ENCODE measurements around the gene NCAM2. TPM values are rescaled to one million over a fixed set of nuclear protein-coding genes. Genes with fewer than 3 reads are reported as not detected.

Gene NCAM2
- total and polyA plus RNA-seq, 11 donors, result 0.19 to 4.3 (median 2.9) TPM

DNA sequence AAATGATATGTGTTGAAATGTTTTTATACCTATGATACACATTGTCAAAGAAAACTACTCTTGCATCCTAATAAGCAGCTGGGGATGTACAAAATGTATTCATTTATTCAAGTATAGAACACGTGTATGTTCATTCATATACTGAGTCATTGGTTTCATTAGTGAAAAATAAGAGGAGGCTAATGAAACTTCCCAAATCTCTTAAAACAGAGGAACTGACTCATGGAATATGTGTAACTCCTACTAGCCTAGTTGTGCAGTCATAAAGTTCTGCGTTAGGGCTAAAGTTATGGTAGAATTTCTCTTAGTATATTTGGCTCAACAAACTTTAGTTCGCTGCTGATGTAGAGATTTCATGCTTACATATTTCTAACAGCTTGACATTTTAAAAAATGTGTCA, 441.6 kb downstream of the NCAM2 start:
- intact Hi-C loops (cut with DNase I), result no loop called here
- TF ChIP-seq, protein P1, sequence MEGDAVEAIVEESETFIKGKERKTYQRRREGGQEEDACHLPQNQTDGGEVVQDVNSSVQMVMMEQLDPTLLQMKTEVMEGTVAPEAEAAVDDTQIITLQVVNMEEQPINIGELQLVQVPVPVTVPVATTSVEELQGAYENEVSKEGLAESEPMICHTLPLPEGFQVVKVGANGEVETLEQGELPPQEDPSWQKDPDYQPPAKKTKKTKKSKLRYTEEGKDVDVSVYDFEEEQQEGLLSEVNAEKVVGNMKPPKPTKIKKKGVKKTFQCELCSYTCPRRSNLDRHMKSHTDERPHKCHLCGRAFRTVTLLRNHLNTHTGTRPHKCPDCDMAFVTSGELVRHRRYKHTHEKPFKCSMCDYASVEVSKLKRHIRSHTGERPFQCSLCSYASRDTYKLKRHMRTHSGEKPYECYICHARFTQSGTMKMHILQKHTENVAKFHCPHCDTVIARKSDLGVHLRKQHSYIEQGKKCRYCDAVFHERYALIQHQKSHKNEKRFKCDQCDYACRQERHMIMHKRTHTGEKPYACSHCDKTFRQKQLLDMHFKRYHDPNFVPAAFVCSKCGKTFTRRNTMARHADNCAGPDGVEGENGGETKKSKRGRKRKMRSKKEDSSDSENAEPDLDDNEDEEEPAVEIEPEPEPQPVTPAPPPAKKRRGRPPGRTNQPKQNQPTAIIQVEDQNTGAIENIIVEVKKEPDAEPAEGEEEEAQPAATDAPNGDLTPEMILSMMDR (IDR thresholded peaks at IDR 0.05), result no peak
- TF ChIP-seq POLR2A (IDR thresholded peaks at IDR 0.05), result no peak

DNA sequence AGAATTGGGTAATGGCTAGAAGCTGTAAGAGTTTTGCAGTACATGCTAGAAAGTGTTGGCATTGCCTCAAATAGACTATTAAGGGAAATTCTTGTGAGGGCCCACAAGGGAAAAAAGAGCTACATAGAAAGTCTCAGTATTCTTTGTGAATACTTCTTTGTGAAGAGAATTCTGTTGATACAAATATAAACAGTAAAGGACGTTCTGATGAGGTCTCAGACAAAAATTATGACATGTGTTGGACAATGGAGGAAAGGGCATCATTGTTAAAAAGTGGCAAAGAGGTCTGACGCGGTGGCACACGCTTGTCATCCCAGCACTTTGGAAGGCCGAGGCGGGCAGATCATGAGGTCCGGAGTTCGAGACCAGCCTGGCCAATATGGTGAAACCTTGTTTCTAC, 458.9 kb downstream of the NCAM2 start:
- 83 to 90% (median 86%) methylated on average over 8 of the region's 8 CpGs for WGBS, 4 donors
- TF ChIP-seq, protein P1 (IDR thresholded peaks at IDR 0.05), result no peak
- TF ChIP-seq POLR2A (IDR thresholded peaks at IDR 0.05), result no peak
- Histone ChIP-seq H3K9me3 (no peaks in the 10 kb centered on the region), H3K4me3 (no peak overlapping the region), H3K4me1 (no peaks in the 10 kb centered on the region), H3K27ac (no peak overlapping the region), H3K27me3 (no peaks in the 10 kb centered on the region), H3K36me3 (no peaks in the 10 kb centered on the region)
- no peak for ATAC-seq
- DNase-seq, result no peak
- intact Hi-C loops (cut with DNase I), result no loop called here

More for the DNA sequence above, 441.6 kb downstream of the NCAM2 start:
- Histone ChIP-seq H3K27ac (no peak overlapping the region), H3K4me3 (no peak overlapping the region), H3K27me3 (no peaks in the 10 kb centered on the region), H3K9me3 (peaks cover 0 to 10% (median 0%) of the 10 kb centered on the region in 12 donors), H3K4me1 (no peaks in the 10 kb centered on the region), H3K36me3 (no peaks in the 10 kb centered on the region)
- no peak for DNase-seq
- 87 to 91% (median 89%) methylated on average over 3 of the region's 3 CpGs for WGBS, 4 donors
- ATAC-seq, result no peak

DNA sequence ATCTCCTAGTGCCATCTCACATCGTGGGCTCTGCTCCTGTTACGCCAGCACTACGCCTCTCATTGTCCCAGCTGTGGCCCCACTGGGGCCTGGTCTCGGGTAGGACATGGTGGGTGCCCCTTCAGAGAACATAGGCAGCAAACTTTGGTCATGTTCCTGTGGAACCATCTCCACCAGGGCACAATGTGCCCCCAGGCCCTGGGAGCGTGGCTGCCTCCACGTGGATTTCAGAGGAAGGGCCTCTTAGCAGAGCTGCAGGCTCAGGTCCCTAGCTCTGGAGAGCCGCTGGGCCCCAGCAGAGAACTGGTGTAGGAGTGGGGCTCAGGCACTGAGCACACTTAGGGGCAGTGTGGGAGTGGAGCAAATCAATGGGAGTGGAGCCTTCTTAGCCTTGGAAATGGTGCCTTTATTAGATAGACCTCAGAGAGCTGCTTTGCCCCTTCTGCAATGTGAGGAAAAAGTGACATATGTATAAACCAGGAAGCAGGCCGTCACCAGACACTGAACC, 460.0 kb downstream of the NCAM2 start:
- no peak for TF ChIP-seq POLR2A (IDR thresholded peaks at IDR 0.05)
- TF ChIP-seq, protein P1 (IDR thresholded peaks at IDR 0.05), result no peak
- Histone ChIP-seq H3K4me1 (no peaks in the 10 kb centered on the region), H3K4me3 (no peak overlapping the region), H3K9me3 (no peaks in the 10 kb centered on the region), H3K27ac (no peak overlapping the region), H3K36me3 (no peaks in the 10 kb centered on the region), H3K27me3 (no peaks in the 10 kb centered on the region)
- intact Hi-C loops (cut with DNase I), result no loop called here
- WGBS, 4 donors, result 84 to 86% (median 85%) methylated on average over 8 of the region's 8 CpGs
- ATAC-seq, result no peak
- DNase-seq, result no peak

DNA sequence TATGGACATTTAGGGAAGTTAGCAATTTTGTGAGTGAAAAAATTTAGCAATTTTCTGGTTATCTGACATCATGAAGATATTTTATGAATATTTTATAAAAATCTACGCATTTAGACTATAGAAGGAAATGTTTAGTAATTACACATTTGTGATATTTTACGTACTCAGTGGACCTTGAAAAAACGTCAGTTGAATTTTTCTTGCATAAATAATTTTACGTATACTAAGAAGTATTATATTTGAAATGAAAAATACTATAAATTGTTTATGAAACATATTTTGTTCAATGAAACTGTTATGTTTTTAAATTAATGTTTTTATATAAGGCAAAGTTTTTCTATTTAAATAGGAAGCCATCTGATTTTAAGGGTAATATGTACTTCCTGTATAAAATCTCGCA, 462.8 kb downstream of the NCAM2 start:
- ATAC-seq (no peak), DNase-seq (no peak)
- H3K36me3 ChIP-seq, result no peaks in the 10 kb centered on the region
- no peaks in the 10 kb centered on the region for H3K9me3 ChIP-seq
- H3K27me3 ChIP-seq, result no peaks in the 10 kb centered on the region
- H3K4me3 ChIP-seq, result no peak overlapping the region
- no peak overlapping the region for H3K27ac ChIP-seq
- WGBS, 4 donors, result 80 to 84% (median 82%) methylated on average over 5 of the region's 5 CpGs
- intact Hi-C loops (cut with DNase I), result no loop called here
- no peaks in the 10 kb centered on the region for H3K4me1 ChIP-seq
- no peak for TF ChIP-seq POLR2A (IDR thresholded peaks at IDR 0.05)
- TF ChIP-seq, protein P1 (IDR thresholded peaks at IDR 0.05), result no peak

Data from heart left ventricle (tissue), 16 donors.